ENCODE results near the gene SMIM14. TPM values are rescaled to one million over a fixed set of nuclear protein-coding genes. Genes with fewer than 3 reads are reported as not detected.

Gene SMIM14
- total and polyA plus RNA-seq, 9 of the 15 experiments (the other 6 are each of a cell fraction or from before 2014, with no cell fraction given) = 0.98 to 3.7 (median 2.2) TPM

GRCh38 chr4:39587881-39588280, 50.8 kb downstream of the SMIM14 start:
- intact Hi-C loops (cut with micrococcal nuclease) = no loop called here
- WGBS (ENCODE audit: insufficient coverage, low coverage, missing lambda C conversion rate) = 36% methylated on average over 3 of the region's 3 CpGs
- POLR2A ChIA-PET = no interaction called here

More at GRCh38 chr4:39587881-39588280, 50.8 kb downstream of the SMIM14 start:
- BruUV-seq (replicated peaks) = no TSS peak
- no peak for DNase-seq (ENCODE audit: extremely low read depth in 1 of 4, low spot score in 3 of 4)
- Histone ChIP-seq H2AFZ (ENCODE audit: low read depth, low read length) (no peak overlapping the region), H3K27me3 (ENCODE audit: control insufficient read depth in 2 of 2, insufficient read depth in 2 of 2, low read length in 2 of 2) (no peaks in the 10 kb centered on the region), H3K79me2 (ENCODE audit: control insufficient read depth, insufficient read depth, low read length) (no peaks in the 10 kb centered on the region), H4K20me1 (replicated peaks; ENCODE audit: control insufficient read depth, insufficient read depth, low read length) (no peaks in the 10 kb centered on the region), H3K4me3 (no peak overlapping the region), H3K4me2 (ENCODE audit: insufficient read depth, low read length) (no peak overlapping the region), H3K9me3 (replicated peaks; ENCODE audit: control insufficient read depth, insufficient read depth, low read depth, low read length) (no peaks in the 10 kb centered on the region), H3K9me1 (ENCODE audit: control insufficient read depth, insufficient read depth, low read length) (no peaks in the 10 kb centered on the region), H3K4me1 (replicated peaks in 1 of 2; ENCODE audit: control insufficient read depth in 2 of 2, insufficient read depth in 2 of 2, low read length in 2 of 2) (no peaks in the 10 kb centered on the region), H3K27ac (ENCODE audit: extremely low read depth, low read depth, low read length) (no peak overlapping the region), H3K36me3 (ENCODE audit: control insufficient read depth, insufficient read depth, low read length) (no peaks in the 10 kb centered on the region), H3K9ac (ENCODE audit: insufficient read depth in 1 of 2, low read depth in 2 of 2, low read length in 2 of 2) (no peak overlapping the region)
- CTCF ChIA-PET (ENCODE audit: low intra/inter-chr PET ratio) = no interaction called here
- in situ Hi-C loops (cut with MboI) = no loop called here
- no peak for FAIRE-seq
- ATAC-seq = no peak
- TF ChIP-seq ZNF121 (CRISPR knock-in tag; conservative IDR thresholded peaks at IDR 0.05) (no peak), RREB1 (CRISPR knock-in tag; IDR thresholded peaks at IDR 0.05) (no peak), BRCA1 (IDR thresholded peaks at IDR 0.05) (no peak), BRCA1 (CRISPR knock-in tag; IDR thresholded peaks at IDR 0.05) (no peak), ZNF449 (CRISPR knock-in tag; IDR thresholded peaks at IDR 0.05) (no peak), SPI1 (IDR thresholded peaks at IDR 0.05; ENCODE audit: borderline replicate concordance, low read depth, low read length) (no peak), ZNF347 (CRISPR knock-in tag; IDR thresholded peaks at IDR 0.05; ENCODE audit: low read depth) (no peak), U2AF2 (optimal IDR thresholded peaks at IDR 0.05; ENCODE audit: low read depth, low read length) (no peak), HNRNPK (IDR thresholded peaks at IDR 0.05; ENCODE audit: low read depth, low read length, poor library complexity, severe bottlenecking) (no peak)

Measured in K562 (cell line).